ENCODE results near the gene C19orf25.

C19orf25 gene

GRCh38 chr19:1496714-1497577, 17.9 kb upstream of the C19orf25 start:
- no peak for DNase-seq (ENCODE audit: low read depth)

- no peak for DNase-seq (ENCODE audit: low read depth)
Measured at GRCh38 chr19:1495799-1496713, 17.0 kb upstream of the C19orf25 start.

GRCh38 chr19:1495051-1495798, 16.2 kb upstream of the C19orf25 start:
- DNase-seq (ENCODE audit: low read depth): no peak

- DNase-seq (ENCODE audit: low read depth): no peak
Measured at GRCh38 chr19:1494115-1494815, 15.2 kb upstream of the C19orf25 start.

- DNase-seq (ENCODE audit: low read depth): no peak
Measured at GRCh38 chr19:1492474-1493006, 13.5 kb upstream of the C19orf25 start.

GRCh38 chr19:1491849-1492170, 12.8 kb upstream of the C19orf25 start:
- no peak for DNase-seq (ENCODE audit: low read depth)

- DNase-seq (ENCODE audit: low read depth): no peak
Measured at GRCh38 chr19:1491114-1491848, 12.3 kb upstream of the C19orf25 start, which contains the start of gene REEP6. REEP6 (plus strand) TSS chr19:1491181; CDS start chr19:1491270, 89 bp downstream.

GRCh38 chr19:1490311-1491113, 11.5 kb upstream of the C19orf25 start, which contains the start of gene PCSK4:
PCSK4 (minus strand) TSS chr19:1490350; CDS start chr19:1490346, 4 bp downstream.
- DNase-seq (ENCODE audit: low read depth): peak; percentile 99

- no peak for DNase-seq (ENCODE audit: low read depth)
Measured at GRCh38 chr19:1489463-1490310, 10.7 kb upstream of the C19orf25 start.

GRCh38 chr19:1488282-1488601, 9.2 kb upstream of the C19orf25 start:
- DNase-seq (ENCODE audit: low read depth): no peak

- DNase-seq (ENCODE audit: low read depth): no peak
Measured at GRCh38 chr19:1487576-1488281, 8.7 kb upstream of the C19orf25 start.

- DNase-seq (ENCODE audit: low read depth): no peak
Measured at GRCh38 chr19:1486720-1487575, 7.9 kb upstream of the C19orf25 start.

GRCh38 chr19:1483979-1484428, 5.0 kb upstream of the C19orf25 start:
- no peak for DNase-seq (ENCODE audit: low read depth)

- DNase-seq (ENCODE audit: low read depth): no peak
Measured at GRCh38 chr19:1483131-1483978, 4.3 kb upstream of the C19orf25 start.

- no peak for DNase-seq (ENCODE audit: low read depth)
Measured at GRCh38 chr19:1482361-1483130, 3.5 kb upstream of the C19orf25 start.

Data from iris pigment epithelial cell (primary cell).